GM20431 (cell line): ENCODE data around the gene BAIAP2.

ENCODE experiments used
- in situ Hi-C: fragments of 300-500 bp; cut with MseI, MboI; formaldehyde crosslinking; loops from one replicate; pipeline ENCODE4 v1.15.0; 2020; ENCODE audit warnings: low sequenced_read_pairs; ENCODE audit not compliant: unreplicated experiment

BAIAP2 gene

DNA sequence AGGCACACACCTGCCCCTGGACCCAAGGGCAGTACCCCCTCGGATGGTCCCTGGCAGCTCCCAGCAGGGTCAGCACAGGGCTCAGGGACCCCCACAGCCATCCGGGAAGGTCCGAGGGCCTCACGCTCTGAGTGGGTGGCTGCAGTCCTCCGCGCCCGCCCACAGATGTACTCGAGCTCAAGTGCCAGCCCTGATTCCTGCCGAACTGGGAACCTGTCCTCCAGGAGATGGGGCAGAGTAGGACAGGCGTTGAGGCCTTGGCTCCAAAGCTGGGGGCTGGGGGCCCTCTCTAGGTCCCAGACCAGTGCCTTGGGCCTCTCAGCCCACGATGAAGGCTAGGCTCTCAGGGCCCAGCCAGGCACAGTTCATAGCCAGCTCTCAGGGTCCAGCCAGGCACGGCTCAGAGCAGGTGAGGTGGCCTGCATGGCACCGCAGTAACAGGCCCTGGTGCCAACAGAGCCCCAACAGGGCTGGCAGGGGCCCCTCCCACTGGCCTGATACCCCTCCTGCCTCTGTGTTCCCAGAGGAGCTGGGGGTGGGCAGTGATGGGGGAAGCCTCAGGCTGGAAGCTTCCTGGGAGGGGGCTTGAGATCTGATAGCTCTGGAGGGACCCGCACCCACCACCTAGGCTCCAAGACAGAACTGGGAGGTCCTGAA lies 94.9 kb downstream of the BAIAP2 start:
- in situ Hi-C loops, result no loop called here

DNA sequence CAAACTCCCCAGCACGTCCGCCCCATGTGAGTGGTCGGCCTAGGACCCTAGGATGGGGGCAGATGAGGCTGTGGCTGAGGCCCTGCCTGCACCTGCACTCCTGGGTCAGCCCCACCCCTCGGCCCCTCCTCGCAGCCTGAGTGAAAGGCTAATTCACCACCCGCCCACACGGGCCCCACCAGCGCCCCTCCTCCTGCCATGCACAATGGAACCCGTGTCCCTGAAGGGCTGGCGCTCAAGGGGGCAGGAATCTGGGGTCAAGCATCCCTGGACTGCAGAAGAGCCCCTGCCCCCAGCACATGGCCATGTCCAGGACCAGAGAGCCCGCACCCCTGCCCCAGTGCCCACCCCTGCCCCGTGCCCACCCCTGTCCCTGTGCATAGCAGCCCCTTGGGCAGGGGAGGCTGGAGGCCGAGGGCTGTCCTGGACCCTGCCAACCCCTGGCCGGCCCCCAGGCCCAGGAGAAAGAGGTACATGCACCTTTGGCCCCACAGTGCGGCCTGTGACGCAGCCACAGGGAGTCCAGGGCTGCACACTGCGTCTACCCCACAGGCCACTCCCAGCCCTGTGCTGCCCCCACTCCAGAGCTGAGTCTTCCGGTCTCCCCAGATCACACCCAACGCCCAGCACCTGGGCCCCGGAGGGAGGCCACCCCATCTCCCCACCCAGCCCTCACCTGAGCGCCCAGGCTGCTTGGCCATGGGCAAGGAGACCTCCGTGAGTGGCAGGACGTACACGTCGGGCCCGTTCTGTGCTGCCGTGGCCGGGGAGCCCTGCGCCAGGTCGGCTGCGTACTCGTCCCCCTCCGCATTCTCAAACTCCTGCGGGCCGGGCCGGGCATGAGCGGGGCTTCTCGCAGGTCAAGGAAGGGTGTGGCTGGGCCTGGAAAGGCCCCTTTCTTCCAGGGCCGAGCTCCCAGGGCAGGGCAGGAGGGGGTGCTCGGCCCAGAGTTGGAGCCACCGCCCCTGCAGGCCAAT lies 95.7 kb downstream of the BAIAP2 start:
- in situ Hi-C loops, result no loop called here

DNA sequence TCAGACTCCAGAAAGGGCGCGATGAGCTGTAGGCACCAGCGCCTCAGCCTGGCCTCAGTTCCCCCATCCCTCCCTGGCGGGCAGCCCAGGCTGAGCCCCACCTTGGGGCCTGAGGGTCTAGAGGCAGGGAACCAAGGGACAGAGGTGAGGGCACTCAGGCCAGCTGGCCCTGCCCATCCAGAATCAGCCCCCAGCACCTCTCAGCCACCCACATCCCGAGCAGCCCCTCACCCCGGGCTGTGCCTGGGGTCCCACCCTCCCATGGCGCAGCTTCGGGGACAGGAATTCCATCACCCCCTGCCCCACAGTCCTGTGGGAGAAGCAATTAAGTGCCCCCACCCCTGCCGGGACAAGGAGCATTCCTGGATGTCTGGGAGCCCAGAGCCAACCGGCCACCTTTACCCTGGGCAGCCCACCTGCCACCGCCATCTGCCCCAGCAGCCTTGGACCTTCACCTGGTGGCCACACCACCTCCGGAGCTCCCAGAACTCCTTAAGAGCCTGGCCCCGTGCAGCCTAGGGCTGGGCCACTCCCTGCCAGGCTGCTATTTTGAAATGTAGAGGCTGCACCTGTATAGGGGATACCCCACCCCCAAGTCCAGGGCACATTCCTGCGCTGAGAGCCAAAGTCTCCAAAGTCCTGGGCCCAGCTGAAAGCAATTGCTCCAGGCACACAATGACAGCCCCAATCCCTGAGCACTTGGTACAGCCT lies 96.7 kb downstream of the BAIAP2 start:
- in situ Hi-C loops, result no loop called here

DNA sequence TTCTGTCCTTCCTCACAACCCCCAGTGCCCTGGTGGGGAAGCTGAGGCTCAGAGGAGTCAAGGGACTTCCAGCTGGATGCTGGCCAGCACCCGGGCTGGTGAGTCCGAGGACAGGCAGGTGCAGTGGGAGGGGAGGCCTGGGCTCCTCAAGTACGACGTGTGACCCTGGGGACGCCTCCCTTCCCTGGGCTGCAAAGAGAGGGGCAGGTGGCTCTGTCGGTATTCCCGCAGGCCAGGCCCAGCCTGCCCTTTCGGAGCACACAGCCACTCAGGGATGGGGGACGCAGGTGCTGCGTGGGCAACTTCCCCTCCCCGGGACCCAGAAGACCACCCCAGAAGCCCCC lies 97.2 kb downstream of the BAIAP2 start:
- in situ Hi-C loops, result no loop called here

DNA sequence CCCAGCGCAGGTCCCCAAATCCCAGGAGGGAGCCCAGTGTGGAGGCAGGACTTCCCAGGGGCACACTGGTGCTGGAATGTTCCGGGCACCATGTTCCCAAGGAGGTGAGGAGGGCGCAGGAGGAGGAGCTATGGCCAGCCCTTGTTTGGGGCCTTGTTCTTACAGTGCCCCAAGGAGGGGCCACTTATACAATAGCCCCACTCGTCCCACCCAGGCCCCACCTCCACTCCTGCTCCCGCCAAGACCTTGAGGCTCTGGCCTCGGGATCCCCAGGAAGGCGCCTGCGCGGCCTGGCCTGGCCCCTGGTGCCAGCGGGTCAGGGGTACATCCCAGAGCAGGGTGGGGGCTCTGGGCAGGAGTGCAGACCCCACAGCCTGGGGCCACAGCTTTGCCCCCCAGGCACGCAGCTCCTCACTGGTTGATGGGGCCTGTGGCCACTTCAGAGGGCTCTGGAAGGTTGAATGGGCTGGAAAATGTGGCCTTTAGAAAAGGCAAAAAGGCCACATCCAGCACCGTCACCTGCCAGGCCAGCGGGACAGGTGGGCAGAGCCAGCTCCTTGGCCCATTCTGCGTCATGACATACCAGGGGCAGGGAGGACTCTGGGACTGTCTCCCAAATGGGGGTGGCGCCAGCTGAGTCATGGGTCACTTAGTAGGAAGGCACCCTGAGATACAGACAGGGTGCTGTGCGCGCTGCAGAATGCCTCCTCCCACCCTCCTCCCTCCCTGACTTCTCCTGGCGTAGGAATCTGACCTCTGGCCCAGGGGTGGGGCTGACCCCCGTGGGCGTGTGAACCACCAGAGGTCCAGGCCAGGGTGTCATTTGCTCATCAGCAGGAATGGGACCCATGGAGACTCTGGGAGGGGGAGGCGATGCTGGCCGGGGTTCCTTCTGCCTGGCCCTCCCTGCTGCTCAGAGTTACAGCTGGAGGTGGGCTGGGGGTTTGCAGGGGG lies 98.1 kb downstream of the BAIAP2 start:
- in situ Hi-C loops, result no loop called here

DNA sequence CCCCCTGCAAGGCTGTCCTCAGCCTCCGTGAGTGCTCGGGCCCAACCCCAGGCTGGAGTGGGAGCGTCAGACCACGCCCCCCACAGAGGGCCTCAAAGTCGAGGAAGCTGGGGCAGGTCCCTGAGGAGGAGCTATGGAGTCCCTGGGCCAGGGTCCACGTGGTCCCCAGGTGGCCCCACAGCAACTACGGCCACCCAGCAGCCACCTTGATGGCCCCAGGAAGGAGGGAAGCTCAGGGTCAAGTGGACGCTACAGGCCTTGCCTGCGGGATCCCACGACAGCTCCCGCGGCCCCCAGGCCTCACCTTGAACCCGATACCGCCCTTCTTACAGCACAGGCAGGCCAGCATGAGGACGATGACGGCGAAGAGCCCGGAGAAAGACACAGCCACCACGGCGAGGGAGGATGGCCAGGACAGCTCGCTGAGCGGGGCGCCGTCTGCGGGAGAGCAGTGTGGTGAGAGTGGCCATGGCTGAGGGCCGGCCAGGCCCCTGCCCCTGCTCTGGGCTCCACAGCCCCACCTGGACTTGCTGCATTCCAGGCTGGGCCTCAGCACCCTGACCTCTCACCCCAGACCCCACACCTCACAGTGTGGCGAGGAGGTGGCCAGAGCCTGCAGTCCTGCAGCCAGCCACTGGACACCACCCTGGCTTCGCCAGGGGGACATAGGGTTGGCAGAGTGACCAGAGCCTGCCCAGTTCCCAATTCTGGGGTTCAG lies 99.3 kb downstream of the BAIAP2 start:
- in situ Hi-C loops, result no loop called here

DNA sequence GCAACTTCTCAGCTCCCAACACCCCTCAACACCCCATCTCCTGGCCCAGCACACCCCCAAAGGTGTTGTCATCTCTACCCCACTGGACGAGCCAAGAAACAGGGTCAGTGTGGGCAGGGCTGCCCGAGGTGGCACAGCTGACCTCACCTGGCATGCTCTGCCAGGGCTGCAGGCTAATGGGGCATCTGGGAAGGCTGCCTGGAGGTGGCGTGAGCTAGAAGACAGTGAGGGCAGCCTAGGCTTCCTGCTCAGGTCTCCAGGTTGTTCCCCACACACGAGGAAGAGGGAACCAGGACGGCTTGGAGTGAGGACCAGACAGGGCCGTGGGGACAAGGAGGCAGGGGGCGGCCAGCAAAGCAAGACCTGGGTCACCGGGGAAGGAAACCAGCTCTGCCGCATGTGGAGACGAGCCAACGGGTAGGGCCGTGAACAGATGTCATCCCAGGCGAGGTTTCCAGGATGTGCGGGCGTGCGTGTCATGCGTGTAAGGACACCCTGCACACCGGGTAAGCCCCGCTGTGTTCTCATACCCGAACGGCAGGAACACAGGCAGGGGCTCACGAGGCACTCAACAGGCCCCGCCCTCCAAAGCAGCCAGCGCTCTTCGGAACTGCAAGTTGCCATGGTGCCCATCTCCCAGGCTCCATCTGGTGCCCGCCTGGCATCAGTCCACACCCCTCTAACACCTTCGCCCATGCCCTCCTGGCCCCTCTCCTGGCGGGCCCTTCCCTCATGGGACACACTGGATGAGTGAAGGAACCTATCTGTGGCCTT lies 100.7 kb downstream of the BAIAP2 start:
- in situ Hi-C loops, result no loop called here

DNA sequence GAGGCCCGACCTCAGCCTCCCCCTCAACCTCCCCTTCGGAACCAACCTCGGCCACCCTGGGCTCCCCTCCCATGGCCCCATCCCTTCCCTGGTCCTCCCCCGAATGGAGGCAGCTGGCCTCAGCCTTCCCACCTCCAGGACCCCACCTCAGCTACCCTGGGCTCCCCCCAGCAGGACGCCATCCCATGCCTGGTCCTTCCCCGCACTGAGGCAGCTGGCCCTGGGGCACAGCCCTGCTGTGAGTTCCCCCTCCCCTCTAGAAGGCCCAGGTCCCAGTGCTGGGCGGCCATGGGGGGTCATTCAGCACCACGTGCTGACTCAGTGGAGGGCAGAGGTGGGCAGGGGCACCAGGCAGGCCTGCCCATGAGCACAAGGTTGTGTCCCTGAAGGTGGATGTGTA lies 101.4 kb downstream of the BAIAP2 start:
- in situ Hi-C loops, result no loop called here

DNA sequence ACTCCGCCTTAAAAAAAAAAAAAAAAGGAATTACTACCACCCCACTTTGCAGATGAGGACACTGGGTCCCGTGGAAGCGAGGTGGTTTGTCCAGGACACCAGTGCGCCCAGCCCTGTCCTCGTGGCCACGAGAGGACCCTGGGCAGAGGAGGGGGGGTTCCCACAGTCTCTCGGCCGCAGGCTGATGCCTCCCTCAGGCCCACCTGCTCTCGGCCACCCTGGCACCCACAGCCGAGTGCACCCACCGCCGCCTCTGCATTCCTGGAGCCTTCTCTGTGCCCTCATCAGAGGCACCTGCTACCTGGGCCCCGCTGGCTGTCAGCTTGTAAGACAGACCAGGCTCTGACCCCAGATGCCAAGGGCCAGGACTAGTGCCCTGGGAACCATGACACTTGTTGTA lies 102.3 kb downstream of the BAIAP2 start:
- in situ Hi-C loops, result no loop called here

DNA sequence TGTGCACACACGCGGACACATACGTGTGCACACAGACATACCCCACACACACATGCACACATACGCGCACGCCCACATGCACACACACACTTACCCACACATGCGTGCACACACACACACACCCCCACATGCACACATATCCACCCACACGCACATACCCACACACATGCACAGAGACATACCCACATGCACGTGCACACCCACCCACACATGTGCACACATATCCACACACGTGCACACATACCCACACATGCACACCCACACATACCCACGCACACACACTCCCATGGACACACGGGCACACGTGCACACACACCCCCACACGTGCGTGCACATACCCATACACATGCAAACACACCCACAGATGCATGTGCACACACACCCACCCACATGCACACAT lies 103.1 kb downstream of the BAIAP2 start:
- in situ Hi-C loops, result no loop called here

DNA sequence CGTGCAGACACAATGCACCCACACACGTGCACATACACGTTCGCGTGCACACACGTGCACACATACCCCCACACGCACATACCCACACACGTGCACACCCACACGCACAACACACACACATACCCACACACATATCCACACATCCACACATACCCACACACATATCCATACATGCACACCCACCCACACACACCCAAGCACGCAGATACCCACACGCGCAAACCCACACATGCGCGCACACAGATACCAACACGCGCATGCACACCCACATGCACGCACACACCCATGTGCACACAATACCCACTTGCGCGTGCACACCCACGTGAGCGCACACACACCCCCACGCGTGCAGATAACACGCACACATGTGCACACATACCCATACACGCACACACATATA lies 103.5 kb downstream of the BAIAP2 start:
- in situ Hi-C loops, result no loop called here

DNA sequence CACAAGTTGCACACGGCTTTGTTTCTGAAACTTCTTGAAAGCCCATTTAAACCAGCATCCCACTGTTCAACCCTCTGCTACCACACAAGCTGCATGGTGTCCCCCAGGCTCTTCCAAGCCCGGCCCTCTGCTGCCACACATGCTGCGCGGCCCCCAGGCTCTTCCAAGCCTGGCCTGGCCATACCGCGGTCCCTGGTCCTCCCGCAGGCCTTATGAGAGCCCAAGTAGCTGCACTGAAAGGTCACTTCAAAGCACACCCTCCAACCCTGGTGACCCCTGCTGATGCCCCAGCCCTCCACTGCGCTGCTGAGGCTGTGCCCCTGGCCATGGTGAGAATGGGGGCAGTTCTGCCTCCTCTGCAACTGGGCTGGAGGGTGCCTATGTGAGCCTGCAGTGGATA lies 104.5 kb downstream of the BAIAP2 start:
- in situ Hi-C loops, result no loop called here

DNA sequence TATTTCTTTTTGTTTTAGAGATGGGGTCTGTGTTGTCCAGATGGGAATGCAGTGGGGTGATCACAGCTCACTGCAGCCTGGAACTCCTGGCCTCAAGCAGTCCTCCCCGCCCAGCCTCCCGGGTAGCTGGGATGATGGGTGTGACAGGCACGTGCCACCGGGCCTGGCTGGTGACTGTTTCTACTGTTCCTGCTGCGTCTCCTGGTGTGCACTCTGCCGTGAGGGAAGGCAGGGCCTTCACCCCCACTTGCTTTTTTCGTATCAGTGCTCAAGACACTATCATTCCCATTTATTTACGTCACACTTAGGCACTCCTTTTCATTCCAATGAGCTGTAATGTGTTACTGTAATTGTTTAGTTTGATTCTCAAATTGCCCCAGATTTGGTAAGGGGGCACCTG lies 105.1 kb downstream of the BAIAP2 start:
- in situ Hi-C loops, result no loop called here

DNA sequence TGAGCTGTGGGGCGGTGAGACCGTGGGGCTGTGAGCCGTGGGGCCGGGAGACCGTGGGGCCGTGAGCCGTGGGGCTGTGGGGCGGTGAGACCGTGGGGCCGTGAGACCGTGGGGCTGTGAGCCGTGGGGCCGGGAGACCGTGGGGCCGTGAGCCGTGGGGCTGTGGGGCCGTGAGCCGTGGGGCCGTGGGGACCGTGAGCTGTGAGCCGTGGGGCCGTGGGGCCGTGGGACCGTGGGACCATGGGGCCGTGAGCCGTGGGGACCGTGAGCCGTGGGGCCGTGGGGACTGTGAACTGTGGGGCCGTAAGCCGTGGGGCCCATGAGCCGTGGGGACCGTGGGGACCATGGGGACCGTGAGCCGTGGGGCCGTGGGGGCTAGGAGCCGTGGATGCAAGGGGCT lies 105.7 kb downstream of the BAIAP2 start:
- in situ Hi-C loops, result no loop called here

DNA sequence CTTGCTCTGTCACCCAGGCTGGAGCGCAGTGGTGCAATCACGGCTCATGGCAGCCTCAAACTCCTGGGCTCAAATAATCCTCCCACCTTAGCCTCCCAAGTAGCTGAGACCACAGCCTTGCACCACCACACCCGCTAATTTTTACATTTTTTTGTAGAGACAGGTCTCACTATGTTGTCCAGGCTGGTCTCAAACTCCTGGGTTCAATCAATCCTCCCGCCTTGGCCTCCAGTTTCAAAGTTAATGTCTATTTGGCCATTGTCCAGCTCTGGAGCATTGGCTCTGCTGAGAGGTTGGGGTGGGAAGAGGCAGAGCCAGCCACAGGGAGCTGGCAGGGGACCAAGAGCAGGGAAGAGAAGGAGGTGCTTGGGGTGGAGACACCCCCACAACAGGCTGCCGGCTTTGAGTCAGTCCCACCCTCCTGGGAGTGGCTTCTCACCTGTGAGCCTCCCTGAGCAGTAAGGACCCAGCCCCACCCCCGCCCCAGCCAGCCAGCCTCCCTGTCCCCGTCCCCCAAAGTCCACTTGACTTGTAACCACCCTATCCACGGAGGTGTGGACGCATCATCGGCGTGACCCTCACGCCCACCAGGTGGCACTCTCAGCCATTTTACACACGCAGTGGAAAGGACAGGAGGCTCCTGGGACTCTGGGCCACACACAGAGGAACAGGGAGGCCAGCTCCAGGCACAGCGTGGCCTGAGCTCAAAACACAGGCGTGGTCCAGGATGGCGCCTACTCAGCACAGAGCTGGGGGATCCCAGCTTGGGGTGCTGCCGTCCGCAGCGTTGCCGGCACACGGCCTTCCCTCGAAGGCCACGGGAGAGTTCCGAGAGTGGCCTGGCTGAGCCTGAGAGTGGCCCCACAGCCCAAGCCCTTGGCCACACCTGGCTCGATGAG lies 107.6 kb downstream of the BAIAP2 start:
- in situ Hi-C loops, result no loop called here

DNA sequence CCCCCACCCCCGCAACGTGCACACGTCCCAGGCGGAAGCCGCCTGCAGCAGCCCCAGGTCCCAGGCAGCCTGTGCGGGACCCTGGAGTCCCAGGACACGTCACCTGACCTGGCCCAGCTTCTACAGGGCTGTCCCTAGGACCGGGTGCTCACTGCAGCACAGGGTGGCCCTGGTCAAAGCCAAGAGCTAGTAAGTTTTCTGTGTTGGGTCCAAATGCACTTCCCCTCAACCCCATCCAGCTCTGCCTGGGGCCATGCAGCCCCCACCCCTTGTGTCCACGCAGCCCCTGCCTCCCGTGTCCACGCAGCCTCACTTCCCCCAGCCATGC lies 108.2 kb downstream of the BAIAP2 start:
- in situ Hi-C loops, result no loop called here

DNA sequence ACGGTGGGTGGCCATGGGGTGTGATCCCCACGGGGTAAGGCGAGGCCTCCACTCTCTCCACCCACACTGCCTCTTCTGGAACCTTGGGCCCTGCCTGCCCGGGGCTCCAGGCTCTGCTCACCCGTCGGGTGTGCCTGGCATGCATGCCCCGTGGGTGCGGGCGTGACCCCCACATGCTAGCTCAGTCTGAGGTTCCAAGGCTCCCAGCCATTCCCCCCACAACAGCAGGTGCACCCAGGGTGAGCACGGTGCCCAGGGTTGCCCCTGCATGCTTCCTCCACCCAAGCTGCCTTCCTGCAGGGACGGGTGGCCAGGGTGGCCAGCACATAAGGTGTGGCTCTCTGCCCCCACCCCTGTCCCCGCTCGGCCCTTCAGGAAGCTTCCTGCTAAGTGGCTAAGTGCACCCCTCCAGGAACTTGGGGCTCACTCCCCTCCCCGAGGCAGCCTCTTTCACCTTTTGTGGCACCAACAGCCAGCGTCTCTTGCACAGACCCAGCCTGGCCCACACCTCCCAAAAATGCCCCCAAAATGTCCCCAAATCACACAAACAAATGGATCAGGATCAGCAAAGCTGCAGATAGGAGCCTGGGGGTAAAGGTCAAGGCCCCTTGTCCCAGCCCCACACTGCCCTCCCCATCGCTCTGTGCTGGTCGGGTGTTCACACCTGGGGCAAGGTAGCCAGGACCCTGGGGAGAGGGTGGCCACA lies 108.9 kb downstream of the BAIAP2 start:
- in situ Hi-C loops, result no loop called here
